Measurements from ENCODE around the gene EIF3L.
A peak's percentile ranks its signal among the peaks of the same experiment; 100 is the strongest.
"Not testable (repeated sequence)": the region's sequence is repeated elsewhere in the genome, so short reads cannot be mapped to it uniquely, and the experiment has no call there.

The EIF3L gene

GRCh38 chr22:37849089-37849751 lies at the start of gene EIF3L:
Gene EIF3L, plus strand, starts transcription at chr22:37849419. Its CDS starts 31 bp downstream, at chr22:37849450.
- H3K4me3 ChIP-seq (ENCODE audit: low read depth, low read length) = peak within 1 kb of the TSS; percentile 98
- peak; percentile 67 for TF ChIP-seq POLR2A (IDR thresholded peaks at IDR 0.05; ENCODE audit: extremely low read depth, insufficient read length)
- TF ChIP-seq MAX (IDR thresholded peaks at IDR 0.05; ENCODE audit: low read depth, low read length) = peak; percentile 20; the same call in 1 of the 2 replicates
- no peak for TF ChIP-seq MYC (IDR thresholded peaks at IDR 0.05; ENCODE audit: low read depth, low read length)
- peak; percentile 94 for DNase-seq (ENCODE audit: low read depth)

- H3K4me3 ChIP-seq (ENCODE audit: low read depth, low read length); DNase-seq (ENCODE audit: low read depth): not testable (repeated sequence)
Observed at GRCh38 chr22:37799979-37800378, 49.2 kb upstream of the EIF3L start.

GRCh38 chr22:37801946-37802309 lies 47.3 kb upstream of the EIF3L start:
- no peak for DNase-seq (ENCODE audit: low read depth)
- peak overlapping the region; percentile 25 for H3K4me3 ChIP-seq (ENCODE audit: low read depth, low read length)
- TF ChIP-seq MAX (IDR thresholded peaks at IDR 0.05; ENCODE audit: low read depth, low read length) (no peak), POLR2A (IDR thresholded peaks at IDR 0.05; ENCODE audit: extremely low read depth, insufficient read length) (no peak), CTCF (IDR thresholded peaks at IDR 0.05; ENCODE audit: low read depth, low read length) (no peak), MYC (IDR thresholded peaks at IDR 0.05; ENCODE audit: low read depth, low read length) (no peak)

- peak overlapping the region; percentile 48 for H3K4me3 ChIP-seq (ENCODE audit: low read depth, low read length)
- TF ChIP-seq MAX (IDR thresholded peaks at IDR 0.05; ENCODE audit: low read depth, low read length) (no peak), CTCF (IDR thresholded peaks at IDR 0.05; ENCODE audit: low read depth, low read length) (peak; percentile 7)
- peak; percentile 76 for DNase-seq (ENCODE audit: low read depth)
Observed at GRCh38 chr22:37802310-37803194, 46.7 kb upstream of the EIF3L start.

- H3K4me3 ChIP-seq (ENCODE audit: low read depth, low read length) = no peak overlapping the region
- no peak for TF ChIP-seq POLR2A (IDR thresholded peaks at IDR 0.05; ENCODE audit: extremely low read depth, insufficient read length)
- TF ChIP-seq MYC (IDR thresholded peaks at IDR 0.05; ENCODE audit: low read depth, low read length) = no peak
- TF ChIP-seq CTCF (IDR thresholded peaks at IDR 0.05; ENCODE audit: low read depth, low read length) = no peak
- TF ChIP-seq MAX (IDR thresholded peaks at IDR 0.05; ENCODE audit: low read depth, low read length) = no peak
- no peak for DNase-seq (ENCODE audit: low read depth)
Observed at GRCh38 chr22:37803195-37803638, 46.0 kb upstream of the EIF3L start.

GRCh38 chr22:37803639-37804351 lies 45.4 kb upstream of the EIF3L start:
- H3K4me3 ChIP-seq (ENCODE audit: low read depth, low read length) = no peak overlapping the region
- DNase-seq (ENCODE audit: low read depth) = no peak
- TF ChIP-seq MAX (IDR thresholded peaks at IDR 0.05; ENCODE audit: low read depth, low read length) (no peak), MYC (IDR thresholded peaks at IDR 0.05; ENCODE audit: low read depth, low read length) (no peak), CTCF (IDR thresholded peaks at IDR 0.05; ENCODE audit: low read depth, low read length) (no peak), POLR2A (IDR thresholded peaks at IDR 0.05; ENCODE audit: extremely low read depth, insufficient read length) (no peak)

Data from NB4 (cell line).